Measurements from ENCODE around the gene KIAA1143. TPM values are rescaled to one million over a fixed set of nuclear protein-coding genes. Genes with fewer than 3 reads are reported as not detected.

The KIAA1143 gene
- 12.0 TPM for total RNA-seq

DNA sequence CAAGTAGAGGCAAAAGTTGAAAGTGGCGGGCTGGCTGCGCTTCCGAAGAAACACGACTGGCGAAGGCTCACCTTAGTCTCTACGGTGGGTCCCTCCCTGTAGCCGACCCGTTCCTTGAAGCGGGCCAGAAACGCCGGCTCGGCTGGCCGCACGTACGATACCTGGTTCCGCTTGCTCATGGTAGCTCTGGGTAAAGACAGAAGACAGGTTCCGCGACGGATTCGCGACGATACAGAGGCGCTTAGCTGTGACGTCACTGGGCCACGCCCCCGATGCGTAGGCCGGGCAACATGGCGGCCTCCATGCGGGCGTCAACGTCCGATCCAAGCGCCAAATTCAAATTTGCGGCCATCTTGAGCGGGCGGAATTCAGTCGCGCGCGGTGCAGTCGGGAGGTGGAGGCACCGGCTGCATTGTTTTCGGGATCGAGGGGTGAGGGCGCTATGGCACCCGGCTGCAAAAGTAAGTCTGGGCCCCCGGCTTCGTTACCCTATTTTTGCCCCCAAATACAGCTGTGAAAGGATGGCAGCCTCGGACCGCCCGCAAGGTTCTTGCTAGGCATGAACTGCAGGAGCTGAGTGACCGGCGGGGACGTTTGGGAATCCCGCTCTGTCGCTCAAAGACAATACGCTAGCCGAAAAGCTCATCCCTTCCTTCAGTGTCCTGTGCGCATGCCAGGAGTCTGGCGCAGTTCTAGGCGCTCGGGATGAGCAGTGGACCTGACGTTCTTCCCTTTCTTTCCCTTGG, at the start of gene KIAA1143, which contains the start of gene KIF15:
TSS of gene KIAA1143 (minus strand) at position 196 of the 746 bp plus-strand sequence. CDS start at position 179, 17 bp downstream.
TSS of gene KIF15 (plus strand) at position 371 of the 746 bp plus-strand sequence. CDS start at position 443, 72 bp downstream.
- Histone ChIP-seq H3K4me1 (ENCODE audit: control insufficient read depth in 3 of 3, insufficient read depth in 3 of 3, low read length in 3 of 3) (peaks cover 11 to 14% (median 13%) of the 10 kb centered on the region in 3 donors), H3K27me3 (ENCODE audit: control insufficient read depth in 3 of 3, insufficient read depth in 3 of 3, low read length in 3 of 3) (no peaks in the 10 kb centered on the region), H3K36me3 (ENCODE audit: control insufficient read depth in 3 of 3, insufficient read depth in 3 of 3, low read length in 3 of 3) (peaks cover 0 to 19% (median 6%) of the 10 kb centered on the region in 3 donors), H3K4me3 (ENCODE audit: low read length in 3 of 3) (peak within 1 kb of the TSS; percentile 89 to 97 (median 96)), H3K9me3 (ENCODE audit: control insufficient read depth in 3 of 3, low read length in 3 of 3) (no peaks in the 10 kb centered on the region), H3K27ac (ENCODE audit: low read depth, low read length) (peak within 1 kb of the TSS; percentile 88), H3K9ac (ENCODE audit: low read depth in 1 of 3, low read length in 3 of 3) (peak within 1 kb of the TSS; percentile 94 to 97 (median 94))

DNA sequence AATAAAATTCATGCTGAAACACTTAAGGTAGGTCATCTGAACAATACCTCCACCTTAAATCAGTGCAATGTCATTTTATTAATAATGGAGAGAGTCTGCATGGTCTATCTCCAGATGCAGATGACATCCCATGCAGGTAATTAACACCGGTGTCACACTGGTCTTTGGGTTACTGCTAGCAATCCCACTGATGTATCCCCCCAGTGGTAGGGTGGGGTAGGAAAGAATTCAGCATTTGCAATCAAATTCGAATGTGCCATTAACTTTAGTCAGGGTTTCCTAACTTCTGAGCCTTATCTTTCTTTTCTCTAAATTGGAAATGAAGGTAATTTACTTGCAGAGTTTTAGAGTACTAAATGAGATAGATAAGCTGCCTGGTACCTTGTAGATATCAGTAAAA, 44.5 kb upstream of the KIAA1143 start:
- no peak overlapping the region for H3K9ac ChIP-seq (ENCODE audit: low read depth in 1 of 3, low read length in 3 of 3)
- H3K9me3 ChIP-seq (ENCODE audit: control insufficient read depth in 3 of 3, low read length in 3 of 3): no peaks in the 10 kb centered on the region
- H3K27ac ChIP-seq (ENCODE audit: low read depth, low read length): no peak overlapping the region
- H3K27me3 ChIP-seq (ENCODE audit: control insufficient read depth in 3 of 3, insufficient read depth in 3 of 3, low read length in 3 of 3): no peaks in the 10 kb centered on the region
- no peak overlapping the region for H3K4me3 ChIP-seq (ENCODE audit: low read length in 3 of 3)
- no peaks in the 10 kb centered on the region for H3K4me1 ChIP-seq (ENCODE audit: control insufficient read depth in 3 of 3, insufficient read depth in 3 of 3, low read length in 3 of 3)
- H3K36me3 ChIP-seq (ENCODE audit: control insufficient read depth in 3 of 3, insufficient read depth in 3 of 3, low read length in 3 of 3): no peaks in the 10 kb centered on the region

DNA sequence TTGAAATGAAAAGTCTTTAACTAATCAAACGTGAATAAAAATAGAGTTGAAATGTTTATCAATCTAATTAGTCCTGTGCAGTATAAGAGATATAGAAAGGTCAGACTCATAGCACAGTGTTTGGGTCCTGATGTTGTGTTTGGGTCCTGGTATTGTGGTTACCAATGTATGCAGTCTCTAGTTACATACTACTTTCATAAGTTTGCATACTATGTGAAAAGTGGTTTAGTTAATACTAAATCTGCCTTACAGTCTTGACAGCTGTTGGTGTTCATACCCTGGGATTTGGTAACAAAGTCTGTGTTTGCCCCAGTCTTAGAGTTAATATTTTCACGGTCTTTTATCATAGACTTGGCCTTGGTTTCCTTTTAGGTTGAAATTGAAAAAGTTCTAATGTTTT, 41.9 kb upstream of the KIAA1143 start:
- Histone ChIP-seq H3K4me1 (ENCODE audit: control insufficient read depth in 3 of 3, insufficient read depth in 3 of 3, low read length in 3 of 3) (no peaks in the 10 kb centered on the region), H3K27me3 (ENCODE audit: control insufficient read depth in 3 of 3, insufficient read depth in 3 of 3, low read length in 3 of 3) (no peaks in the 10 kb centered on the region), H3K27ac (ENCODE audit: low read depth, low read length) (no peak overlapping the region), H3K9me3 (ENCODE audit: control insufficient read depth in 3 of 3, low read length in 3 of 3) (no peaks in the 10 kb centered on the region), H3K4me3 (ENCODE audit: low read length in 3 of 3) (no peak overlapping the region), H3K36me3 (ENCODE audit: control insufficient read depth in 3 of 3, insufficient read depth in 3 of 3, low read length in 3 of 3) (no peaks in the 10 kb centered on the region), H3K9ac (ENCODE audit: low read depth in 1 of 3, low read length in 3 of 3) (no peak overlapping the region)

DNA sequence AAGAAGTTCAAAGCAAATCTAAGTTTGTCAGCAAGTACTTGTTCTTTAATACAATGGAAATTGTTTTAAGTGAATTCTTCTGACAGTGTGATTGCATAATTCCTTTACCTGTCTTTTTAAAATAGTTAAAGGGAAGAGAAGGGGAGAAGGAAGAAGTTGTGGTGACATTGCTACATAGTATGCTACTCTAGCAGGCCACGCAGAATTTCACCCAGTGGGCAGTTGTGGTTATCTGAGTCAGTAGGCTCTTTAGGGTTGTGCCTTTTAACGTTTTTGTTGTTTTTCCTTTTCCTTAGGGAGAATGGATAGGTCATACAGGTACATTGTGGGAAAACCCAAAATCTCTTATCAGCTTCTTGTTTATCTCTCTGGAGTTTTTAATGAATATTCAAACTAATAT, 40.6 kb upstream of the KIAA1143 start:
- Histone ChIP-seq H3K4me3 (ENCODE audit: low read length in 3 of 3) (no peak overlapping the region), H3K4me1 (ENCODE audit: control insufficient read depth in 3 of 3, insufficient read depth in 3 of 3, low read length in 3 of 3) (no peaks in the 10 kb centered on the region), H3K9me3 (ENCODE audit: control insufficient read depth in 3 of 3, low read length in 3 of 3) (no peaks in the 10 kb centered on the region), H3K9ac (ENCODE audit: low read depth in 1 of 3, low read length in 3 of 3) (no peak overlapping the region), H3K36me3 (ENCODE audit: control insufficient read depth in 3 of 3, insufficient read depth in 3 of 3, low read length in 3 of 3) (no peaks in the 10 kb centered on the region), H3K27me3 (ENCODE audit: control insufficient read depth in 3 of 3, insufficient read depth in 3 of 3, low read length in 3 of 3) (no peaks in the 10 kb centered on the region), H3K27ac (ENCODE audit: low read depth, low read length) (no peak overlapping the region)

DNA sequence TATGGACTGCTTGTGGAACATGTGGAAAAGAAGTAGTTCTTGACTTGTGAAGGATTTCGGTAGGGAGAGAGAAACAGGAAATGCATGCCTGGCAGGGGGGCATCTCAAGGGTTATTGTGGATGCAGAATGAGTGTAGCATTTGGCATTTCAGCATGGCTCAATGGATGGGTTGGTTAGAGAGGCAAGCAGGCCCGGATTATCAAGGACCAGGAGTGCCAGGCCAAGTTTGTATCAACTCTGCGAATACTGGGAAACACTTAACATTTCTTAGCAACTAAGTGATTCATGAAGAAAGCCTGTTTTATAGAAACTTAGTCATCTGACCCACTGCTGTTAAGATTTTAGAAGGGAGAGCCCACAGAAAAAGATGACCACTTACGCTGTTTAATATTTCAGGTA, 33.8 kb upstream of the KIAA1143 start:
- no peaks in the 10 kb centered on the region for H3K27me3 ChIP-seq (ENCODE audit: control insufficient read depth in 3 of 3, insufficient read depth in 3 of 3, low read length in 3 of 3)
- H3K4me3 ChIP-seq (ENCODE audit: low read length in 3 of 3): no peak overlapping the region
- no peak overlapping the region for H3K9ac ChIP-seq (ENCODE audit: low read depth in 1 of 3, low read length in 3 of 3)
- no peaks in the 10 kb centered on the region for H3K36me3 ChIP-seq (ENCODE audit: control insufficient read depth in 3 of 3, insufficient read depth in 3 of 3, low read length in 3 of 3)
- H3K27ac ChIP-seq (ENCODE audit: low read depth, low read length): no peak overlapping the region
- H3K9me3 ChIP-seq (ENCODE audit: control insufficient read depth in 3 of 3, low read length in 3 of 3): no peaks in the 10 kb centered on the region
- no peaks in the 10 kb centered on the region for H3K4me1 ChIP-seq (ENCODE audit: control insufficient read depth in 3 of 3, insufficient read depth in 3 of 3, low read length in 3 of 3)

DNA sequence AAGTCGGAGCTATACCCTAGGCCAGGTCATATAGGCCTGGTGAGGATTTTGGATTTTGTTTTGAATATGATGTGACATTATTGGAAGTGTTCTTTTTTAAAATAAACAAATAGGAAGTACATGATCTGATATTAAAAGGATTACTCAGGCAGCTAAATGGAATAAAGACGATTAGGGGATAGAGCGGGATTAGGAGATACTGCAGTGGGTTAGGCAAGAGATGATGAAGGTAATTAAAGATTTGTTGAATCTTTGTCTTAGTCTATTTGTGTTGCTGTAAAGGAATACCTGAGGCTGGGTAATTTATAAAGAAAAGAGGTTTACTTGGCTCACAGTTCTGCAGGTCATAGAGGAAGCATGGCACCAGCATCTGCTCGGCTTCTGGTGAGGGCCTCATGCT, 21.5 kb upstream of the KIAA1143 start:
- Histone ChIP-seq H3K4me1 (ENCODE audit: control insufficient read depth in 3 of 3, insufficient read depth in 3 of 3, low read length in 3 of 3) (no peaks in the 10 kb centered on the region), H3K27ac (ENCODE audit: low read depth, low read length) (no peak overlapping the region), H3K36me3 (ENCODE audit: control insufficient read depth in 3 of 3, insufficient read depth in 3 of 3, low read length in 3 of 3) (no peaks in the 10 kb centered on the region), H3K27me3 (ENCODE audit: control insufficient read depth in 3 of 3, insufficient read depth in 3 of 3, low read length in 3 of 3) (no peaks in the 10 kb centered on the region), H3K9ac (ENCODE audit: low read depth in 1 of 3, low read length in 3 of 3) (no peak overlapping the region), H3K4me3 (ENCODE audit: low read length in 3 of 3) (no peak overlapping the region), H3K9me3 (ENCODE audit: control insufficient read depth in 3 of 3, low read length in 3 of 3) (no peaks in the 10 kb centered on the region)

DNA sequence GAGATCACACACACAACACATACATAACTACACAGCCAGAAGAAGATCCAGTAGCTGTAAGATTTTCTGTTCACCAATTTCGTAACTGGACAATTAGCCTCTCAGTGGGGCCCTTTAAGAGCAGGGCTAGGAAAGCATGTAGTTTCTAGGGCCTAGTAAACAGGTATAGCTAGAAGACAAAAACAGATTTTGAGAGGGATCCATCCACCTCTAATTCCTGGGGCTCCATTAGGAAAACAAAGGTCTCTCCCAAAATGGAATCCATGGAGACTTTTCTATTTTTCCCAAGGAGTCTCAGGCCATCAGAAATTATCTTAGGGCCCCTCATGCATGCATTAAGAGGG, 10.7 kb upstream of the KIAA1143 start:
- H3K4me3 ChIP-seq (ENCODE audit: low read length in 3 of 3): no peak overlapping the region
- H3K27me3 ChIP-seq (ENCODE audit: control insufficient read depth in 3 of 3, insufficient read depth in 3 of 3, low read length in 3 of 3): no peaks in the 10 kb centered on the region
- no peaks in the 10 kb centered on the region for H3K36me3 ChIP-seq (ENCODE audit: control insufficient read depth in 3 of 3, insufficient read depth in 3 of 3, low read length in 3 of 3)
- no peaks in the 10 kb centered on the region for H3K4me1 ChIP-seq (ENCODE audit: control insufficient read depth in 3 of 3, insufficient read depth in 3 of 3, low read length in 3 of 3)
- H3K9ac ChIP-seq (ENCODE audit: low read depth in 1 of 3, low read length in 3 of 3): no peak overlapping the region
- no peak overlapping the region for H3K27ac ChIP-seq (ENCODE audit: low read depth, low read length)
- H3K9me3 ChIP-seq (ENCODE audit: control insufficient read depth in 3 of 3, low read length in 3 of 3): peaks cover 0 to 5% (median 0%) of the 10 kb centered on the region in 3 donors

DNA sequence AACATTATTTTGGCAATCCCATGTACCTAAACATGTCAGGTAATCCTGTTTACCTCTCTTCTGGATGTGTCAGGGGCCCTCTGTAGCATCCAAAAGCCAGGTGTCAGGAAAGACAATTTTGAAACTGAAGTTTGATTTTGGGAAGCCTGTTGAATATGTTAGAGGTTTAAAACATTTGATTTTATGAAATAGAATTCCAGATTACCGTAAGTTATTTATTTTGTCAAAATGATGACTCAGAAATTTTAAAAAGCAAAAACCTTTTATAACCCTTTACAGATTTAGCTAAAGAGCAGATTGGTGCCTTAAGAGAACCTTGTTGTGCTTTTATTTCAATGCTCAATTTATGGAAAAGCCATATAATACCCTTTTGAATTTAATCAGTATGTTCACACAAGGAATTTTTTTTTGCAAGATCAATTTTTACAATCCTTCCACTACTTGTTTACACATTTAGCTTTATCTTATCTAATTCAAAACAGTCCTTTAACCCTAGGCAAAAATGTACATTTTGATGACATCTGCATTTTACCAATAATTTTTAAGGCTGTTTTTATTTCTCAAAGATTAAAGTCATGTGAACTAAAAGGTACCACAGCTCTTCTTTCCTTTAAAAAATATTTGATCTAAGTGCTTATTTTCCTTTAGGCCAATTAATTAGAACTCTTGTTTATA, 10.1 kb upstream of the KIAA1143 start:
- no peak overlapping the region for H3K27ac ChIP-seq (ENCODE audit: low read depth, low read length)
- H3K36me3 ChIP-seq (ENCODE audit: control insufficient read depth in 3 of 3, insufficient read depth in 3 of 3, low read length in 3 of 3): no peaks in the 10 kb centered on the region
- H3K4me1 ChIP-seq (ENCODE audit: control insufficient read depth in 3 of 3, insufficient read depth in 3 of 3, low read length in 3 of 3): no peaks in the 10 kb centered on the region
- no peak overlapping the region for H3K4me3 ChIP-seq (ENCODE audit: low read length in 3 of 3)
- H3K9me3 ChIP-seq (ENCODE audit: control insufficient read depth in 3 of 3, low read length in 3 of 3): peaks cover 0 to 5% (median 0%) of the 10 kb centered on the region in 3 donors
- no peak overlapping the region for H3K9ac ChIP-seq (ENCODE audit: low read depth in 1 of 3, low read length in 3 of 3)
- H3K27me3 ChIP-seq (ENCODE audit: control insufficient read depth in 3 of 3, insufficient read depth in 3 of 3, low read length in 3 of 3): no peaks in the 10 kb centered on the region

DNA sequence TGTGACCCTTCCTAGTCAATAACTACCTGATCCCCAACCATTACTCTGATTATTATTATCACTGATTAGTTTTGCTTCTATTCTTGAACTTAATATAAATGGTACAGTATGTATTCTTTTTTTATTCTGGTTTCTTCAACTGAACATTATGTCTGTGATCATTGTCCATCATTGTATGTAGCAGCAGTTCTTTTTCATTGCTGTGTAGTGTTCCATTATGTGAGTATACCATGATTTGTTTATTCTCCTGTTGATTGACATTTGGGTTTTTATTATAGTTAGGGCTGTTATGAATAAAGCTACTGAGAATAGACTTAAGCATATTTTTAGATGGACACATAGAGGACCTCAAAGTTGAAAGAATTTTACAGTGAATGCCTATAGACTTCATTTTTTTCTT, 2.8 kb upstream of the KIAA1143 start:
- H3K36me3 ChIP-seq (ENCODE audit: control insufficient read depth in 3 of 3, insufficient read depth in 3 of 3, low read length in 3 of 3): peaks cover 0 to under 1% (median 0%) of the 10 kb centered on the region in 3 donors
- H3K27ac ChIP-seq (ENCODE audit: low read depth, low read length): no peak overlapping the region
- H3K9ac ChIP-seq (ENCODE audit: low read depth in 1 of 3, low read length in 3 of 3): no peak overlapping the region
- H3K27me3 ChIP-seq (ENCODE audit: control insufficient read depth in 3 of 3, insufficient read depth in 3 of 3, low read length in 3 of 3): no peaks in the 10 kb centered on the region
- peaks cover 11 to 14% (median 13%) of the 10 kb centered on the region in 3 donors for H3K4me1 ChIP-seq (ENCODE audit: control insufficient read depth in 3 of 3, insufficient read depth in 3 of 3, low read length in 3 of 3)
- H3K9me3 ChIP-seq (ENCODE audit: control insufficient read depth in 3 of 3, low read length in 3 of 3): no peaks in the 10 kb centered on the region
- H3K4me3 ChIP-seq (ENCODE audit: low read length in 3 of 3): no peak overlapping the region

DNA sequence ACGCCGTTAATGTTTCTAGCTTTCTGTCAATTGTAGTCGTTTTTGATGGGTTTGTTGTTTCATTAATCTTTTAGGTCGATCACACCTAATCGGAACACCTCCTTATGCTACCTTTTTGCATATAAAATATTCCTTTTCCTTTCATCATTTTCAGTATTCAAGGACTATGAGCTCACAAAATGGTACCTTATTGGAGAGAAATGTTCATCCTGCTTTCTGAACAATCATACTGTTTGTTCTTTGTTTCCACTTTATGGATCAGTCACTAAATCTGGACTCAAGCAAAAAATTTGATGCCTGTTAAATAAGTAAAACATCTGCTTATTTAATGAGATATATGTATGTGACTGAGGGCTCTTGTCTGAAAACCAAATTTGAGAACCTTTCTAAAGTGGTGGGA, 1.3 kb upstream of the KIAA1143 start:
- no peak overlapping the region for H3K4me3 ChIP-seq (ENCODE audit: low read length in 3 of 3)
- no peaks in the 10 kb centered on the region for H3K9me3 ChIP-seq (ENCODE audit: control insufficient read depth in 3 of 3, low read length in 3 of 3)
- peaks cover 11 to 14% (median 13%) of the 10 kb centered on the region in 3 donors for H3K4me1 ChIP-seq (ENCODE audit: control insufficient read depth in 3 of 3, insufficient read depth in 3 of 3, low read length in 3 of 3)
- H3K27ac ChIP-seq (ENCODE audit: low read depth, low read length): no peak overlapping the region
- no peak overlapping the region for H3K9ac ChIP-seq (ENCODE audit: low read depth in 1 of 3, low read length in 3 of 3)
- peaks cover 0 to 13% (median 6%) of the 10 kb centered on the region in 3 donors for H3K36me3 ChIP-seq (ENCODE audit: control insufficient read depth in 3 of 3, insufficient read depth in 3 of 3, low read length in 3 of 3)
- no peaks in the 10 kb centered on the region for H3K27me3 ChIP-seq (ENCODE audit: control insufficient read depth in 3 of 3, insufficient read depth in 3 of 3, low read length in 3 of 3)

All from skeletal muscle tissue (tissue), 4 donors.